NOMO-1 treated with DMSO at 0.1 percent for 48 hours (cell line): ENCODE data around the gene KCNG2.

ENCODE experiments used
- DNase-seq: peaks from one replicate; lab custom pipeline; 2025; ENCODE audit not compliant: unreplicated experiment; lab: John Stamatoyannopoulos, UW

Gene KCNG2

GRCh38 chr18:79882522-79883241, 84.9 kb downstream of the KCNG2 start:
- DNase-seq, result no peak

GRCh38 chr18:79883461-79884293, 85.9 kb downstream of the KCNG2 start:
- no peak for DNase-seq

- no peak for DNase-seq
Observed at GRCh38 chr18:79884294-79884962, 86.7 kb downstream of the KCNG2 start.

- no peak for DNase-seq
Observed at GRCh38 chr18:79884963-79885728, 87.4 kb downstream of the KCNG2 start.

GRCh38 chr18:79887181-79888000, 89.7 kb downstream of the KCNG2 start:
- DNase-seq, result no peak

GRCh38 chr18:79888016-79888415, 90.3 kb downstream of the KCNG2 start:
- DNase-seq, result no peak

- DNase-seq, result no peak
Observed at GRCh38 chr18:79889569-79889968, 91.8 kb downstream of the KCNG2 start.

GRCh38 chr18:79890674-79891073, 92.9 kb downstream of the KCNG2 start:
- DNase-seq, result no peak

GRCh38 chr18:79896738-79897137, 99.0 kb downstream of the KCNG2 start:
- no peak for DNase-seq

GRCh38 chr18:79897940-79898625, 100.3 kb downstream of the KCNG2 start:
- no peak for DNase-seq

GRCh38 chr18:79898952-79899608, 101.3 kb downstream of the KCNG2 start:
- DNase-seq, result no peak

GRCh38 chr18:79899609-79900445, 102.1 kb downstream of the KCNG2 start:
- DNase-seq, result no peak

GRCh38 chr18:79900610-79901570, 103.2 kb downstream of the KCNG2 start:
- DNase-seq, result no peak

GRCh38 chr18:79901665-79902064, 103.9 kb downstream of the KCNG2 start:
- DNase-seq, result no peak

GRCh38 chr18:79902075-79902474, 104.3 kb downstream of the KCNG2 start:
- DNase-seq, result no peak

- no peak for DNase-seq
Observed at GRCh38 chr18:79902640-79903039, 104.9 kb downstream of the KCNG2 start.

GRCh38 chr18:79903071-79903635, 105.4 kb downstream of the KCNG2 start:
- DNase-seq, result no peak
